Measurements from ENCODE around the gene NAPA. TPM values are rescaled to one million over a fixed set of nuclear protein-coding genes. Genes with fewer than 3 reads are reported as not detected.

NAPA gene
- total and polyA plus RNA-seq, 10 donors, result 51.3 to 171 (median 89.8) TPM

DNA sequence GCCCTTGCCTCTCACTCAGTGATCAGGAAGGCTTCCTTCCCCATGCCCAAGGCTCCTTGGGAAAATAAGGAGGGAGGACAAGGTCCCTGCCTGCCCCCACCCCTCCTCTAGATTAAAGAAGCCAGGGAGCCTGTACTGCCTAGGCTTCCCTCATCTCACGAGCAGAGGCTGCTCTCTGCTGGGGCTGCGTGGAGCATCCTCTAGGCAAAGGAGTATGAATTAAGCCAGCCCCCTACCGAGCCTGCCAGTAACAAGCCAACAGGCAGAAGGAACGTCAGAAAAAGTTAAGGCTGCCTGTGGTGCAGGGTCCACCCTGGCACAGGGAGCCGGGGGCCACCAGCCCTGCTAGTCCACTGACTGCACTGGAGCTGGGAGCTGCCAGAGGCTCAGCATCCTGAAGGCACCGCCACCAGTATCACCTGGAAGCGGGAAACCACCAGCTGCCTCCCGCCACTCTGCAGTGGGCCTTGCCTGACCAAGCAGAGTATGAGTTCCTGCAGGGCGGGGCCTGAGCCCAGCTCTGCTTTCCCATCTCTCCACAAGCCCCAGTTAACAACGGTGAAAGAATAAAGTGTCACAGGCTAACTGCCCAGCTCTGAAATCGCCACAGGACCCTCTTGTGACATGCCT lies 6.8 kb downstream of the NAPA start:
- intact Hi-C loops (cut with DNase I; ENCODE audit: low total_unique reads), result no loop called here
- peaks cover 37 to 78% (median 63%) of the 10 kb centered on the region in 6 donors for H3K4me1 ChIP-seq
- H3K4me3 ChIP-seq, result no peak overlapping the region
- TF ChIP-seq POLR2AphosphoS5 (IDR thresholded peaks at IDR 0.05) (peak in 1 of 3 donors; percentile 0), CTCF (IDR thresholded peaks at IDR 0.05 in 8 of 11, conservative IDR thresholded peaks at IDR 0.05 in 3 of 11) (no peak)
- no peaks in the 10 kb centered on the region for H3K27me3 ChIP-seq (replicated peaks in 1 of 7)
- H3K36me3 ChIP-seq, result peaks cover 0 to 76% (median 16%) of the 10 kb centered on the region in 6 donors
- no peak for DNase-seq
- no peaks in the 10 kb centered on the region for H3K9me3 ChIP-seq
- 71 to 88% (median 73%) methylated on average over 10 to 11 of the region's 11 CpGs for WGBS, 5 donors
- peak overlapping the region in 3 of 8 donors; percentile 10 to 45 (median 17) for H3K27ac ChIP-seq

DNA sequence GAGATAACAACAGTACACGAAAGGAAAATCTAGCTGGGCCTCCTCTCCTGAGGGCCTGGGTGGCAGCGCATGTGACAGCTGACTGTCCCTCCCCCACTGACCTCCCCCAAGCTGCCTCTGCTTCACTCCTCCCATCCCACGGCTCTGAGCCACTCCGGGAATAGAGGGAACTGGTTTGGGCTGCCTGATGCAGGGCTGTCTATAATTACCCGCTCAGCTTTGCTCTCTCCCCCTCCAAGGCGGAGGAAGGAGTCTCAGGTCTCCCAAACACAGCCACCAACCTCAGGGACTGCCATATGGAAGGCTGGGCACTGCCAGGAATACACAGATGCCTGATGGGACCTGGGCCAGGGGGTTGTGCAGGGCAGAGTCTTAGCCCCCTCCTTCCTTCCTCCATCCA lies 7.9 kb downstream of the NAPA start:
- H3K4me1 ChIP-seq, result peaks cover 28 to 68% (median 52%) of the 10 kb centered on the region in 6 donors
- 42 to 79% (median 73%) methylated on average over 4 to 6 of the region's 6 CpGs for WGBS, 5 donors
- intact Hi-C loops (cut with DNase I; ENCODE audit: low total_unique reads), result no loop called here
- H3K4me3 ChIP-seq, result no peak overlapping the region
- H3K36me3 ChIP-seq, result peaks cover 0 to 85% (median 24%) of the 10 kb centered on the region in 6 donors
- no peaks in the 10 kb centered on the region for H3K9me3 ChIP-seq
- no peaks in the 10 kb centered on the region for H3K27me3 ChIP-seq (replicated peaks in 1 of 7)
- no peak for TF ChIP-seq POLR2A (IDR thresholded peaks at IDR 0.05)
- no peak for TF ChIP-seq POLR2AphosphoS5 (IDR thresholded peaks at IDR 0.05)
- no peak for TF ChIP-seq CTCF (IDR thresholded peaks at IDR 0.05 in 8 of 11, conservative IDR thresholded peaks at IDR 0.05 in 3 of 11)
- peak overlapping the region in 4 of 8 donors; percentile 10 to 45 (median 18) for H3K27ac ChIP-seq
- no peak for DNase-seq

DNA sequence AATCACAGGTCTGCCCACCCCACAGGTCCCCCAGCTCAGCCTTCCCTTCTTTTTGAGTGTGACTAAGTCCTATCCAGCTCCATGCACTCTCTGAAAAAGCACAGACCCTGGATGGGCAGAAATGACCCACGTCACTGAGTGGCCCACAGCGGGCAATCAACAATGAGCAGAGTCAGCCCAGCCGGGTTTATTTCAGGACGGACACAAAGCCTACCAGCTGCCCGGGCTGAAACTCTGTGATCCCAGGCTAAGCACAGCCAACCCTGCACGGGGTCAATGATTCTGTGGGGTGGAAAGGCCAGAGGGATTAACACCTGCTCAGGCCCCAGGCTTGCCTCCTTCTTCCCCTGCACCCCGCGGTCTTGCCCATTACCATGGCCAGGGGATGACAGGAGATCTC lies 8.4 kb downstream of the NAPA start:
- H3K27me3 ChIP-seq (replicated peaks in 1 of 7), result no peaks in the 10 kb centered on the region
- DNase-seq, result no peak
- 90 to 100% (median 92%) methylated on average over 4 to 8 of the region's 8 CpGs for WGBS, 5 donors
- H3K9me3 ChIP-seq, result no peaks in the 10 kb centered on the region
- no peak overlapping the region for H3K4me3 ChIP-seq
- H3K4me1 ChIP-seq, result peaks cover 23 to 62% (median 47%) of the 10 kb centered on the region in 6 donors
- no peak overlapping the region for H3K27ac ChIP-seq
- TF ChIP-seq POLR2AphosphoS5 (IDR thresholded peaks at IDR 0.05) (no peak), CTCF (IDR thresholded peaks at IDR 0.05 in 8 of 11, conservative IDR thresholded peaks at IDR 0.05 in 3 of 11) (no peak), POLR2A (IDR thresholded peaks at IDR 0.05) (no peak)
- peaks cover 0 to 85% (median 28%) of the 10 kb centered on the region in 6 donors for H3K36me3 ChIP-seq
- intact Hi-C loops (cut with DNase I; ENCODE audit: low total_unique reads), result no loop called here

GRCh38 chr19:47505506-47505905 lies 9.4 kb downstream of the NAPA start:
- Histone ChIP-seq H3K36me3 (peaks cover 2 to 85% (median 38%) of the 10 kb centered on the region in 6 donors), H3K9me3 (no peaks in the 10 kb centered on the region), H3K4me1 (peaks cover 15 to 53% (median 37%) of the 10 kb centered on the region in 6 donors), H3K27ac (no peak overlapping the region), H3K27me3 (replicated peaks in 1 of 7) (no peaks in the 10 kb centered on the region), H3K4me3 (no peak overlapping the region)
- intact Hi-C loops (cut with DNase I; ENCODE audit: low total_unique reads), result no loop called here
- TF ChIP-seq CTCF (IDR thresholded peaks at IDR 0.05 in 8 of 11, conservative IDR thresholded peaks at IDR 0.05 in 3 of 11) (no peak), POLR2AphosphoS5 (IDR thresholded peaks at IDR 0.05) (no peak), POLR2A (IDR thresholded peaks at IDR 0.05) (no peak)
- no peak for DNase-seq
- 93 to 100% (median 96%) methylated on average over 6 of the region's 6 CpGs for WGBS, 5 donors

All from spleen (tissue), 11 donors.